Hematopoietic multipotent progenitor cell (in vitro differentiated cells): ENCODE results near the gene ALG12. TPM values are rescaled to one million over a fixed set of nuclear protein-coding genes. Genes with fewer than 3 reads are reported as not detected.

ENCODE experiments used
- DNase-seq, 3 donors: peaks; one replicate each; pipeline ENCODE4 v3.0.0-alpha.2; 2011 to 2015; ENCODE audit warnings: low read depth in 2 of 3, low spot score in 2 of 3
- total RNA-seq: library from RNA; depleted of rRNA; stranded (reverse); fragments of >200 nt; gene quantifications from one replicate; pipeline ENCODE4 v1.2.3, GENCODE V29; 2012

ALG12 gene
- total RNA-seq, 1 donor: 35.5 TPM

DNA sequence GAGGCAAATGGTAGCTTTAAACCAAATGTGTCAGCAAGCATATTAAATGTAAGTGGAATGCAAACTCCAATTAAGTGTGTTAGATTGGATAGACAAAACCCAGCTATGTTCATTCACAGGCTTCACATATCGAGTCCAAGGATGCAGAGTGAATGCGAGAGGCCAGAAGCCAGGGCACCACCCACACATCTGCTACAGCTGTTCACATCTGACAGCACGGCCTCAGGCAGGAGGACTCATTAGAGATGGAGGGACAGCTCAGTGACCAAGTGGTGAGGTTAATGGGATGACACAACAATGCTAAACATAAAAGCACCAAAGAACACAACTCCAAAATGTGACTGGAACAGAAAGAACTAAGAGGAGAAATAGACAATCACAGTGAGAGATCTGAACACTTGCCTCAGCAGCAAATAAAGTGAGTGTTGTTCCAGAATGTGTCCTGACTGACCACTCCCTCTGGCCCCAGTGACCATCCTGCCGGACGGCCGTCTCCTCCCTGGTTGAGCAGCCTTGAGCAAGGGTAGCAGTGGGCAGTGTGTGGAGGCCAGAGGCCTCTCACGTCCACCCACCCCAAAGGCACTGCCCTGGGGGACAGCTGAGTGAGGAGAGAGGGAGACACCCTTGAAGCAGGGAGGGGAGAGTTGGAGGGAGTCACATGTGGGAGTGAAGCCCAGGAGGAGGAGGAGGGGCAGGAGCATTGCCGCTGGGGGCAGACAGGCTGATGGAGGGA lies 23.8 kb downstream of the ALG12 start:
- no peak for DNase-seq

DNA sequence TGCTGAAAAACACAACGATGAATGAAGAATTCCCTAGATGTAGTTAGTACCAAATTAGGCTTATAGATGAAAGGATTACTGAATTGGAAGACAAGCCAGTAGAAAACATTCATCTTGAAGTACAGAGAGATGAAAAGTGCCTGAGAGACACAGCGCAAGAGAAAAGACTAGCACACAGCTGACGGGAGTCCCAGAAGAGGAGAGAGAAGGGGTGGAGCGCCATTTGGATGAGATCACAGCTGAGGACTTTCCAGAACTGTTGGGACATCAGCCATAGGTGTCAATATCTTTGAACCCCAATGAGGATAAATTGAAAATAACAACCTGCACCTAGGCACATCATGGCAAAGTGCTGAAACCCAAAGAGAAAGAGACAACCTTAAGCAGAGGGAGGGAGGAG lies 25.2 kb downstream of the ALG12 start:
- DNase-seq: no peak

DNA sequence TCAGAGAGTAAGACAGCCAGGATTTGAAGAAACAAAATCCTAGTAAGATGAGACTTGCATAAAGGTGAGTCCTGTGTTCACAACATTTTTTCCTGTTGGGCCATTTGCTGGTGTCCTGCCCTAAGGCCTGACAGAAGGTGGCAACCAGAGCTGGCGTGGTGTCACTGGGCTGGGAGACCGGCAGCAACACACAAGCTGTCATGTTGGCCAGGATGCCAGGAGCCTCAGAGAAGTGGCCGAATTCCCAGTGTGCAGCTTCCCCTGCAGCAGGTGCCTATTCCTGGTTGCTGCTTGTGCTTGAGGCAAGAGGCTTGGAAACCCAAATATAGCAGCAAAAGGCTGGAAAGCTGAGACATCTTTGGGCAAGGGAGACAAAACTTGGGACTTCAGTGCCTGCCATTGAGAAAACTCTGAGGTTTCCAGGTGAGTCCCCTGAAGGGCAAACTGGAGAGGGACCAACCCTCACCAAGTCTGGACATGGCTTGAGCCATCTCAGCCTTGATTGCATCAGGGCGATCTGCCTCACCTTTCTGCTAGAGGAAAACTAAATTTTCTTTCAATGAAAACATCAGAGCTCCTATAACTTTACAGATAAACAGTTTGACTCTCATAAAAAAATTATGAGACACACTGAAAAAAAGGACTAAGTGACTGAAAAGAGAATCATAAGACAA lies 25.9 kb downstream of the ALG12 start:
- DNase-seq: no peak

DNA sequence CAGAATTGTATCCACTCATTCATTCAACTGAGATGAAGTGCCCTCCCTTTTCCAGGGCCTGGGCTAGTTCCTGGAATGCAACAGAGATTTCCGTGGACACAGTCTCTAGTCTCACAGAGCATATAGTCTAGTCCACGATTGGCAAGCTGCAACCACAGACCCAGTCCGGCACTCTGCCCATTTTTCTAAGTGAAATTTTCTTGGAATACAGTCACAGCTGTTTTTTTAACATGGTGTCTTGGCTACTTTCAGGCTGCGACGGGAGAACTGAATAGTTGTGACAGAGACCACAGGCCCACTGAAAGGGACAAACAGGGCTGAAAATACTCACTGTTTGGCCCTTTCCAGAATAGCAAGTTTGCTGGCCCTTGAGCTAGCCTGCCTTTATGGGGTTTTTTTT lies 29.2 kb downstream of the ALG12 start:
- no peak for DNase-seq

DNA sequence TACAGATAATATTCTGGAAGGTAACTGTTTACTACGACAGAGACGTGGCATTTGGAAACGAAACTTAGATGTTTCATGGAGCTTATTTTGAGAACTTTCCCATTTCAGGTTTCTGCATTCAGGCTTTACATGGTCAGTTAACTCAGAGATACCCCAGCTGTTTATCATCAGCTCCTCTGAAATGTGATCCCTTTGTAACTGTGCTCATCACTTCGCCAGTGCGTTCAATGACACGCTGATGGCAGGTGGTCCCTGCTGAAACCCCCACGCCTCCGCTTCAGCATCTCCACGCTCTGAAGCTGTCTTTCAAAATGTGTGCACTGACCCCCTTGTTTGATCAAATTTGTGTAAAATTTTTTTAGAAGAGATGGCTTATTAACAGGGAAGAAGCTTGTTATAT lies 30.5 kb downstream of the ALG12 start:
- no peak for DNase-seq

DNA sequence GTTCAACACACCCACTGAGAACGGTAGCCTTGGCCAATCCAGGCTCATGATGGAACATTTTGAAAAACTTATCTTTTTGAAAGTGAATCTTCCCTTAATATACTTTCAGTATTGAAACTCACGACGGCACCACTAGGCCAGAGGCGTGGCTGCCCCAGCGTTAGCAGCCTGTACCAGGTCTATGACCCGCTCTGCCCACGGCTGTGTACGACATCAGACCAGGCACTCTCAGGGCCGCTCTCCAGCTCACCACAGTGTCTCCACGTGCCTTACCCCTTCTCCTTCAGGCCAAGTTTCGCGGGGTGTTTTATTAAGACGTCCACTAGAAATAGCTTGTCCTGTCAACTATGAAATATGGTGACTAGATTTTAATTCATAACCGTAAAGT lies 31.2 kb downstream of the ALG12 start:
- DNase-seq: no peak

DNA sequence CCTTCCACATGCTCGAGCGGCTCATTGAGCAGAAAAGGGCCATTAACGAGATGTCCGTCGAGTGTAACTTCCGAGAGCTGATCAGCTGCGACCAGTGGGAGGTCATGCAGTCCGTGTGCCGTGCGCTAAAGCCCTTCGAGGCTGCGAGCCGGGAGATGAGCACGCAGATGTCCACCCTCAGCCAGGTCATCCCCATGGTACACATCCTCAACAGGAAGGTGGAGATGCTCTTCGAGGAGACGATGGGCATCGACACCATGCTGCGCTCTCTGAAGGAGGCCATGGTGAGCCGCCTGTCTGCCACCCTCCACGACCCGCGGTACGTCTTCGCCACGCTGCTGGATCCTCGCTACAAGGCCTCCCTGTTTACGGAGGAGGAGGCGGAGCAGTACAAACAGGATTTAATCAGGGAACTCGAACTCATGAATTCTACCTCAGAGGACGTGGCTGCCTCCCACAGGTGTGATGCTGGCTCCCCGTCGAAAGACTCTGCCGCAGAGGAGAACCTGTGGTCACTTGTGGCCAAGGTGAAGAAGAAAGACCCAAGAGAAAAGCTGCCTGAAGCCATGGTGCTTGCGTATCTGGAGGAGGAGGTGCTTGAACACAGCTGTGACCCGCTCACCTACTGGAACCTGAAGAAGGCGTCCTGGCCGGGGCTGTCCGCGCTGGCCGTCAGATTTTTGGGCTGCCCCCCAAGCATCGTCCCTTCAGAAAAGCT lies 31.7 kb downstream of the ALG12 start:
- DNase-seq: no peak

DNA sequence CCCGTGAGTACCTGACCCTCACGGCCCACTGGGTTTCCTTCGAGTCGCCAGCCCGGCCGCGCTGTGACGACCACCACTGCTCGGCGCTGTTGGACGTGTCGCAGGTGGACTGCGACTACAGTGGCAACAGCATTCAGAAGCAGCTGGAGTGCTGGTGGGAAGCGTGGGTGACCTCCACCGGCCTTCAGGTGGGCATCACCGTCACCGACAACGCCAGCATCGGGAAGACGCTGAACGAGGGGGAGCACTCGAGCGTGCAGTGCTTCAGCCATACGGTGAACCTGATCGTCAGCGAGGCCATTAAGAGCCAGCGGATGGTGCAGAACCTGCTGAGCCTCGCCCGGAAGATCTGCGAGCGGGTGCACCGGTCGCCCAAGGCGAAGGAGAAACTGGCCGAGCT lies 32.4 kb downstream of the ALG12 start:
- DNase-seq: no peak

DNA sequence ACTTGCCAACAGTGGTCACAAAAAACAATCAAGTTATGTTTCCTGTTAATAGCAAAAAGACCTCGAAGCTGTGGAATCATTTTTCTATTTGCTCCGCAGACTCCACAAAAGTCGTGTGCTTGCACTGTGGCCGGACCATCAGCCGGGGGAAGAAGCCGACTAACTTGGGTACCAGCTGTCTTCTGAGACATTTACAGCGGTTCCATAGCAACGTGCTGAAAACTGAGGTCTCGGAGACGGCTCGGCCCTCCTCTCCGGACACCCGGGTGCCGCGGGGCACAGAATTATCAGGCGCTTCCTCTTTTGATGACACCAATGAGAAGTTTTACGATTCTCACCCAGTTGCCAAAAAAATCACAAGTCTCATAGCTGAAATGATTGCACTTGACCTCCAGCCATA lies 33.0 kb downstream of the ALG12 start:
- DNase-seq: no peak

DNA sequence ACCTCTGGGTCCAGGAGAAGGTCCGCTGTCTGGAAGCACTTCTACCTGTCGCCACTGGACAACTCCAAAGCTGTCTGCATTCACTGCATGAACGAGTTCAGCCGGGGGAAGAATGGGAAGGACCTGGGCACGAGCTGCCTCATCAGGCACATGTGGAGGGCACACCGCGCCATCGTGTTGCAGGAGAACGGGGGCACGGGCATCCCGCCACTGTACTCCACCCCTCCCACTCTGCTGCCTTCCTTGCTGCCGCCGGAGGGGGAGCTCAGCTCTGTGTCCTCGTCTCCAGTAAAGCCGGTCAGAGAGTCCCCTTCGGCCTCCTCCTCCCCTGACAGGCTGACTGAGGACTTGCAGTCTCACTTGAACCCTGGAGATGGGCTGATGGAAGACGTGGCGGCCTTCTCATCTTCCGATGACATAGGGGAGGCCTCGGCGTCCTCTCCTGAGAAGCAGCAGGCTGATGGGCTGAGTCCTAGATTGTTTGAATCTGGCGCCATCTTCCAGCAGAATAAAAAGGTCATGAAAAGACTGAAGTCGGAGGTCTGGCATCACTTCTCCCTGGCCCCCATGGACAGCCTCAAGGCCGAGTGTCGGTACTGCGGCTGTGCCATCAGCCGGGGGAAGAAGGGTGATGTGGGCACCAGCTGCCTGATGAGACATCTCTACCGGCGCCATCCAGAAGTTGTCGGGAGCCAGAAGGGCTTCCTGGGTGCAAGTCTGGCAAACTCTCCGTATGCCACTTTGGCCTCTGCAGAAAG lies 33.6 kb downstream of the ALG12 start:
- no peak for DNase-seq

DNA sequence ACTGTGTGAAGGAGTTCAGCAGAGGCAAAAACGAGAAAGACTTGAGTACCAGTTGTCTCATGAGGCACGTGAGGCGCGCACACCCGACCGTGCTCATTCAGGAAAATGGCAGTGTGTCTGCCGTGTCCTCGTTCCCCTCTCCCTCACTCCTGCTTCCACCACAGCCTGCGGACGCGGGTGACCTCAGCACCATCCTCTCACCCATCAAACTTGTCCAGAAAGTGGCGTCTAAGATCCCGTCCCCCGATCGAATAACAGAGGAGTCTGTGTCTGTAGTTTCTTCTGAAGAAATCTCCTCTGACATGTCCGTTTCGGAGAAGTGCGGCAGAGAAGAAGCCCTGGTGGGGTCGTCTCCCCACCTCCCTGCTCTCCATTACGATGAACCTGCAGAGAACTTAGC lies 34.2 kb downstream of the ALG12 start:
- DNase-seq: no peak

DNA sequence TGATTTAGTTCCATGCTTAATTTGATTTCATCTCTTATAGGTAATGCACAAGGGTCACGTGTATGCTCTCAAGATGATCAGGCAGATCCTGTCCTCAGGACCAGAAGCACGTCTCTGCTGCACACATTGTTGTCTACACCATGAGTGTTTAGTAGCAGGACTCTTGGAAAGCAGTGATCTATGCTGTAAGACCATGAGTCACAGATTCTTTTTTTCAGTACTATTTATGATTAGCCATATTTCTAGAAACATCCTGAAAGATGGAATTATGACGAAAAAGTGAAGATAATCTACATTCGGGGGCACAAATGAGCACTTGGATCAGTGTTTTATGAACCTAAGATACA lies 35.0 kb downstream of the ALG12 start:
- no peak for DNase-seq

DNA sequence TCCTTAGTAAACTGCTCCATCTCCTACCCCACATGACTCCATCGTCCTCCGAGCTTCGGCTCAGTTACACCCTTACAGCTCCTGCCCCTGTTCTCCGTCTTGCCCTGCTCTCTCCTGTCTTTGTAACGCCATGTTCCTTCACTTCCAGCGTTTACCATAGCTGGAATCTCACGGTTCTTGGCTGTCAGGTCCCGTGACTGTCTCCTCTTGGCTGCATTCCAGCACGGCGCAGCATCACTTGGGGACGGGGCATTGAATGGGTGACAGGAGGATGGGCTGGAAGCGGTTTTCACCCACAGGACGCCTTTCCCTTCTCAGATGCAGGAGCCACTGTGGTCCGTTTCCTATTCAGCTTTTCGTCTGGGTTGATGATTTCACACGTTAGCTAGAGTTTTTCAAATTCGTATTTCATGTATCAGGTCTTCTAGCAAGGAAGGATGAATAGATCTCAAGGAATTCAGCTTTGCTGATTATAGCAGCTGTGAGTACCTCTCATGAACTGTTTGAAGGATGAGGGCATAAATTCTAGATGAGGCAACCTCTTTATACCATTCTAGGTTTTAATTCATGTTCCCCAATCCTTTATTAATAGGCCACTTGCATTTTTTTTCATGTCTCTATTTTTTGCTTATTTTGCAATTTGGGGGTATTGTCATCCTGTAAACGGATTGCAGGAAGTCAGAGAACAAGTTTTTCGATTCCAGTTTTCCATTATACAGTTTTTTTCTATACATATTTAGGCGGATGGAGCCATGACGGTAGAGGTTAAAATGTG lies 35.5 kb downstream of the ALG12 start:
- no peak for DNase-seq

DNA sequence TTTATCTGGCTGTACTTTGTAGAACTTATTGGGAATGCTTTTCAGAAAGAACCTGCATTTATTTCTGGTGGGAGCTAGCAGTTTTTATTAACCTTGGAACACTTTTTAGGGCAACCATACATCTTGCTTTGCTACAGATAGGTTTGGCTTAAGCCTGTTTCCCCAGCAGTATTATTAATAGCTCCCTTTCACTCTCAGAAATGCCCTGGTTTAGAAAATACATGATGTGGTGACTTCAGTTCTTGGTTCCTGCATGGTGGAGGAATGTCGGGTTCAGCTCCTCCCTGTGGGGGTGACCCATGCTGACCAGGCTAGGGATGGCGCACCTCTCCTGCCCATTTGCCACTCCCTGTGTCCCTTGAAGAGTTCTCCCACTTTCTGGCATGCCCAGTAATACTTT lies 36.4 kb downstream of the ALG12 start:
- DNase-seq: no peak

DNA sequence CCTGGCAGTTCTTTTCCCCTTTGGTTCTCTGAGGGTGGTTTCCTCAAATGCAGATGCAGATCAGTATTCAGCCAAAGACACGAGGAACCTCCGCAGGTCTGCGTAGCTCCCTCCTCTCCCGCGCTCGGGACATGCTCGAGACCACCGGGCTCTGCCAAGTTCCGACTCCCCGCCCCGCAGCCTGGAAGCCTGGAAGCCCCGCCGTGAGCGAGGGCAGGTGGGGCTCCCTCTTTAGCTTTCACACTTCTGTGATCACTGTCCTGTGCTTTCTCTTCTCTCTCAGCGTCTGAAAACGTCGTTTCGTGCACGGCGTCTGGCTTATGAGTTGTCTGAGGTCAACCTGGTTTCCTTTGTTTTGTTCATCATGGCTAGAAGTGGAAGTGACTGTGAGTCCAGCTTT lies 38.0 kb downstream of the ALG12 start:
- DNase-seq: no peak

DNA sequence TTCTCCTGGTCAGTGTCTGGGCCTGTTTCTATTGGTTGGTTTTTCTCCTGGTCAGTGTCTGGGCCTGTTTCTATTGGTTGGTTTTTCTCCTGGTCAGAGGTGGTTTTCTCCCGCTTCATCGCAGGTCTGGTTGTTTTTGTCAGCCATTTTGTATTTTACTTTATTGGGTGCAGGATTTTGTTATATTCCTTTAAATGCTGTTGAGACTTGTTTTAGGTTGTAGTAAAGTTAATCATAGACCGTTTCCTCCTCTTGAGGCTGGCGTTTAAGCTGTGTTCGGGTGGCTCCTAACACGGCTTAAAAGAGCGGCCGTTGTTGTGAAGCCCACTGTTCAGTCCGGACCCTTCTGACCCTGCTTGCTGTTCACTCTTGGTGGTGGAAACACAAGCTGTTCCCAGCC lies 38.4 kb downstream of the ALG12 start:
- no peak for DNase-seq

DNA sequence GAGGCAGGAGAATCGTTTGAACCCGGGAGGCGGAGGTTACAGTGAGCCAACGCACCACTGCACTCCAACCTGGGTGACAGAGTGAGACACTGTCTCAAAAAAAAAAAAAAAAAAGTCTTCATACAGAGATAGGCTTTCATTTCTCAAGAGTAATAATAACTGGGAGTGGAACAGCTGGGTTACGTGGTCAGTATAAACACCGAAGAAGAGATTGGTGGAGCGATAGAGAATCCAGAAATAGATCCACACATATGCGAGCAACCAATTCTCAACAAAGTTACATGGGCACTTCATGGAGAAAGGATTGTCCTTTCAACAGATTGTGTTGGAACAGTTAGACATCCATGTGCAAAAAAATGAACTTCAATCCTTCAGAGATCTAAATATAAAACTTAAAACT lies 40.0 kb downstream of the ALG12 start:
- no peak for DNase-seq

DNA sequence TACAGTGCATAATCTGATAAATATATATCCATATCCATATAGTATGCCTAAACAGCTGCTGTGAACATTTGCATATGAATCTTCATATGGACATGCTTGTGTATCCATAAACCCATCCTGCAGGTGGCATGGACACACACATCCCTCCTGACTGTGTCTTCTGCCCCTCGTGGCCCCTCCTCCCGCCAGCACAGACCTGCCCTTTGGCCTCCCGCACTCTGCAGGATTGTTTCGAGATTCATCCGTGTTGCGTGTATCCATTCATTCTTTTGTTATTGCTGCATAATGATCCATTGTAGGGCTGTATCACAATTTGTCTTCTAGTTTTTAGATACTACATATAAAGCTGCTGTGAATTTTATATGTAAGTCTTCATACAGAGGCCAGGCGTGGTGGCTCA lies 40.6 kb downstream of the ALG12 start:
- no peak for DNase-seq

DNA sequence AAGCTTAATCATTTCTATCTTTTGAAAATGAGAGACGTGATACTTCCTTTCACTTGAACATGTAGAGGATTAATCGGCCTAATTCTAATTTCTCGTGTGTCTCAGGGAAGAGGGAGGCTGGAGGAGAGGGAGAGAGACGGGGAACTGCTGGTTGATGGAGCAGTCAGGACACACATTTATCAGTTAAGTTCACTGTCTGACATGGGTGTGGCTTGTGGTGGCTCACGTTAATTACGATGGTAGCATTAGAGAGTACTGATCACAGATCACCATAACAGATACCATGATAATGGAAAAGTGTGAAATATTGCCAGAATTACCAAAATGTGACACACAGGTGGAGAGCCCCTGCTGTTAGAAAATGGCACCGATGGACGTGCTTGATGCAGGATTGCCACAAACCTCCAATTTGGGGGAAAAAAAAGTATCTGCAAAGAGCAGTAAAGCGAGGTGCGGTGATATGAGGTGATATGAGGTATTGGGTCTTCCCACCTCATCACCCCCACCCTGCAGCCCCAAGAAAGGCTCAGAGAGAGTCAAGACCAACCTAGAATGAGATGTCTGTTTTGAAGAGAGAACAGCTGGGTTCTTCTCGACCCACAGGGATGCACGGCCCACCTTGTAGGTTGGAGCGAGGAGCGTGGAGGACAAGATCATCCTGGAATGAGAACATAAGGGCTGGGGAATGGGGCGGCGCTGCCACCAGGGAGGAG lies 44.9 kb downstream of the ALG12 start:
- no peak for DNase-seq

DNA sequence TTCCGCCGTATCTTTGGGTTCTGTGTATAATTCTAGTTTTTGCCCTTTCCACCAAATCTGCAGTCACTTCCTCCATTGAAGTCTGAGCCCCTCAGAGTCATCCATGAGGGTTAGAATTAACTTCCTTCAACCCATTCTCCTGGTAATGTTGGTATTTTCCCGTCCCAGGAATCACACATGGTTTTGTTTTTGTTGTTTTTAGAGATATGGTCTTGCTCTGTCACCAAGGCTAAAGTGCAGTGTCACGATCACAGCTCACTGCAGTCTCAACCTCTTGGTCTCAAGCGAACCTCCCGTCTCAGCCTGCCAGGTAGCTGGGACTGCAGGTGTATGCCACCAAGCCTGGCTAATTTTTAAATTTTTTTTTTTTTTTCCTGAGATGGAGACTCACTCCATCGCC lies 45.9 kb downstream of the ALG12 start:
- DNase-seq: no peak
